Osteocyte (in vitro differentiated cells): ENCODE data around the gene PIPOX. TPM values are rescaled to one million over a fixed set of nuclear protein-coding genes. Genes with fewer than 3 reads are reported as not detected.

Experiments
- DNase-seq: peaks from one replicate; pipeline ENCODE4 v3.0.0; 2021; ENCODE audit warnings: mixed read lengths; ENCODE audit not compliant: unreplicated experiment; ENCODE audit errors: extremely low spot score
- H3K27ac Mint-ChIP-seq: one replicate; pipeline ENCODE4 v1.8.0; 2021; ENCODE audit warnings: mild to moderate bottlenecking, mixed read lengths; ENCODE audit not compliant: unreplicated experiment
- H3K27me3 Mint-ChIP-seq: one replicate; pipeline ENCODE4 v1.8.0; 2021; ENCODE audit warnings: mixed read lengths; ENCODE audit not compliant: unreplicated experiment
- H3K36me3 Mint-ChIP-seq: one replicate; pipeline ENCODE4 v1.8.0; 2021; ENCODE audit warnings: mixed read lengths; ENCODE audit not compliant: unreplicated experiment
- H3K4me1 Mint-ChIP-seq: one replicate; pipeline ENCODE4 v1.8.0; 2021; ENCODE audit warnings: mixed read lengths; ENCODE audit not compliant: unreplicated experiment
- H3K4me3 Mint-ChIP-seq: one replicate; pipeline ENCODE4 v1.8.0; 2021; ENCODE audit warnings: mild to moderate bottlenecking, moderate library complexity, mixed read lengths; ENCODE audit not compliant: unreplicated experiment
- H3K9me3 Mint-ChIP-seq: one replicate; pipeline ENCODE4 v1.8.0; 2021; ENCODE audit warnings: mixed read lengths; ENCODE audit not compliant: unreplicated experiment
- CTCF ChIP-seq: fragments of 200-600 bp; sonication (generic); IDR thresholded peaks from 2 replicates; pipeline ENCODE4 v1.5.0; 2021; ENCODE audit warnings: antibody characterized with exemption, mild to moderate bottlenecking, moderate library complexity
- total RNA-seq: library from RNA; stranded (reverse); gene quantifications from 2 replicates; pipeline ENCODE4 v1.2.1, GENCODE V29; 2021

PIPOX gene
- total RNA-seq, 1 donor from 2014 or later, result 1.6 TPM

DNA sequence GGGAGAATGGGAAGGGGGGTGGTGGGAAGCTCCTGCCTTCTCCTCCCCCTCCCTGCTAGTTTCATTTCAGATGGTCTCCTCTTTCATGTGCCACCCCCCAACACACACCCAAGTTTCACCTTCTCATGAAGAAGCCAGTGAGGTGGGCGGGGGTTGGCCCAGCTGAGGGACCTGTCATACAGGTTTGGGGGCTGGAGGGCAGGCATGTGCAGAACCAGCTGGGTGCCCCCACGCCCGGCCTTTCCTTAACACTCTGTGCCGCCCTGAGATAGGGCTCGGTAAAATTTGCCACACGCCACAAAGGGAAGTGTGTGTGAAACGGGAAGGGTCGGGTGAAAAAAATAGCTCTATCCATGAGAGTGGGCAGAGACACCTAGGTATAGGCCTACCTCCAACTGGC, 57.4 kb downstream of the PIPOX start:
- Mint-ChIP-seq H3K9me3 (no peaks in the 10 kb centered on the region), H3K4me3 (no peak overlapping the region), H3K4me1 (peaks cover 8% of the 10 kb centered on the region), H3K27ac (no peak overlapping the region), H3K27me3 (no peaks in the 10 kb centered on the region), H3K36me3 (peaks cover 30% of the 10 kb centered on the region)
- no peak for TF ChIP-seq CTCF
- DNase-seq, result no peak

DNA sequence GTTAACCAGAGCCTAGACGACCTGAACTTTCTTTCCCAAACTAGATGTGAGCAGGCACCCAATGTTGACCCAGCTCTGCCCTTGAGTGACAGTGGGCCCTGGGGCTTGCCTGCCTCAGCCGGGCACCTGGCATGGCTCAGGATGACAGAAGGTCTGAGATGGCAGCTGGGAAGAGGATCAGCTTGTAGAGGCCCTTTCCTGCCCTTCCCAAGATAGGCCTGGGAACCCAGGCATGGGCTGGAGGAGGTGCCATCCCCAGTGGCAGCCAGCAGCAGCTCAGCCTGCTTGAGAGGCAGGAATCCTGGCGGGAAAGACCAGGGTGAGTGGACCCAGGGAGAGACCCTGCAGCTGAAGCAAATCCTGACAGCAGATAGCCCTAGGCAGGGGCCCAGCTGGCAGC, 59.1 kb downstream of the PIPOX start:
- Mint-ChIP-seq H3K4me3 (no peak overlapping the region), H3K27ac (no peak overlapping the region)

GRCh38 chr17:29102741-29103181, 59.8 kb downstream of the PIPOX start:
- Mint-ChIP-seq H3K4me3 (no peak overlapping the region), H3K9me3 (no peaks in the 10 kb centered on the region), H3K4me1 (peaks cover 8% of the 10 kb centered on the region), H3K27ac (peak overlapping the region; percentile 28), H3K27me3 (no peaks in the 10 kb centered on the region), H3K36me3 (peaks cover 21% of the 10 kb centered on the region)
- no peak for TF ChIP-seq CTCF
- DNase-seq, result no peak

More for the DNA sequence above, 59.1 kb downstream of the PIPOX start:
- DNase-seq, result no peak
- peaks cover 8% of the 10 kb centered on the region for H3K4me1 Mint-ChIP-seq
- no peaks in the 10 kb centered on the region for H3K9me3 Mint-ChIP-seq
- H3K36me3 Mint-ChIP-seq, result peaks cover 27% of the 10 kb centered on the region
- no peak for TF ChIP-seq CTCF
- H3K27me3 Mint-ChIP-seq, result no peaks in the 10 kb centered on the region

- H3K9me3 Mint-ChIP-seq, result no peaks in the 10 kb centered on the region
- H3K4me1 Mint-ChIP-seq, result peaks cover 8% of the 10 kb centered on the region
- peaks cover 17% of the 10 kb centered on the region for H3K36me3 Mint-ChIP-seq
- TF ChIP-seq CTCF, result no peak
- H3K4me3 Mint-ChIP-seq, result no peak overlapping the region
- H3K27me3 Mint-ChIP-seq, result no peaks in the 10 kb centered on the region
- no peak overlapping the region for H3K27ac Mint-ChIP-seq
- no peak for DNase-seq
Measured at GRCh38 chr17:29103341-29103740, 60.4 kb downstream of the PIPOX start.

Other genes with a start within 250 kb of the PIPOX start
- gene FAM222B, start 200.4 kb upstream of the PIPOX start, total RNA-seq, result 19.4 and 21.2 TPM in 2 replicates
- gene ERAL1, start 188.1 kb upstream of the PIPOX start, total RNA-seq, result 38.3 and 38.5 TPM in 2 replicates
- gene FLOT2, start 145.4 kb upstream of the PIPOX start, total RNA-seq, result 95.8 and 104 TPM in 2 replicates
- gene DHRS13, start 140.1 kb upstream of the PIPOX start, total RNA-seq, result 10.7 and 12.4 TPM in 2 replicates
- 50.3 and 52.8 TPM in 2 replicates for gene PHF12, start 91.6 kb upstream of the PIPOX start, total RNA-seq
- gene SEZ6, start 37.1 kb upstream of the PIPOX start, total RNA-seq, result not detected in 2 replicates
- 27.8 and 28.8 TPM in 2 replicates for gene MYO18A, start 137.3 kb downstream of the PIPOX start, total RNA-seq
- gene CRYBA1, start 203.7 kb downstream of the PIPOX start, total RNA-seq, result not detected in 2 replicates